ENCODE results near the gene ABCF2. TPM values are rescaled to one million over a fixed set of nuclear protein-coding genes. Genes with fewer than 3 reads are reported as not detected.

Gene ABCF2
- total and polyA plus RNA-seq, 2 of the 13 experiments (the other 11 are each of a cell fraction or from before 2014, with no cell fraction given) = 16.3 to 42.5 TPM

GRCh38 chr7:151251689-151252560 lies 24.9 kb upstream of the ABCF2 start:
- no peak for DNase-seq (ENCODE audit: low spot score)
- Histone ChIP-seq H3K79me2 (ENCODE audit: insufficient read depth, low read length) (no peaks in the 10 kb centered on the region), H3K36me3 (replicated peaks in 1 of 2; ENCODE audit: control insufficient read depth in 1 of 2, insufficient read depth in 2 of 2, low read length in 2 of 2) (no peaks in the 10 kb centered on the region), H3K4me1 (ENCODE audit: insufficient read depth, low read length) (peaks cover 51% of the 10 kb centered on the region), H2AFZ (ENCODE audit: low read length) (no peak overlapping the region), H3K27me3 (ENCODE audit: control insufficient read depth in 1 of 2, insufficient read depth in 2 of 2, low read length in 2 of 2) (peaks cover 20 to 87% of the 10 kb centered on the region in 2 experiments), H3K9me3 (ENCODE audit: low read length) (no peaks in the 10 kb centered on the region), H4K20me1 (ENCODE audit: insufficient read depth, low read length) (no peaks in the 10 kb centered on the region; the same call in 1 of the 2 replicates), H3K4me2 (ENCODE audit: low read depth, low read length) (peak overlapping the region; percentile 74), H3K4me3 (replicated peaks in 1 of 3; ENCODE audit: insufficient read depth in 1 of 3, low read depth in 2 of 3, low read length in 3 of 3) (peak overlapping the region; percentile 34 to 68 (median 49); a peak in 5 of 6 replicates), H3K9ac (ENCODE audit: insufficient read depth, low read depth, low read length) (no peak overlapping the region), H3K27ac (ENCODE audit: extremely low read length, insufficient read depth, low read length) (no peak overlapping the region)
- FAIRE-seq = no peak
- CTCF ChIA-PET (ENCODE audit: low intra/inter-chr PET ratio, low total read pairs) = no interaction called here
- intact Hi-C loops (cut with micrococcal nuclease; ENCODE audit: unreplicated experiment) (loop anchor here (2.0 kb wide), 1 partner anchor 51 kb away; no protein-coding TSS in a partner anchor), in situ Hi-C loops (cut with HindIII; ENCODE audit: extremely low pct_ligation_motif_present, low pct_unique_long_range_greater_than_20kb) (loop anchor here (5.0 kb wide), 1 partner anchor 50 kb away; no protein-coding TSS in a partner anchor)
- WGBS (ENCODE audit: low lambda C conversion rate) = 5% methylated on average over 45 of the region's 79 CpGs
- POLR2A ChIA-PET = interaction anchor here (1.5 kb wide), 1 partner anchor 25 kb away, joined by 4 read pairs; the partner anchor contains the start of gene ABCF2
- BruUV-seq (replicated peaks) = no TSS peak
- peak; percentile 37 for ATAC-seq
- TF ChIP-seq MTF2 (CRISPR knock-in tag; IDR thresholded peaks at IDR 0.05; ENCODE audit: borderline replicate concordance) (0 out of 2 replicates have a peak, but pooled peaks have one; percentile 12), ZNF17 (CRISPR knock-in tag; IDR thresholded peaks at IDR 0.05) (no peak), PBX3 (CRISPR knock-in tag; IDR thresholded peaks at IDR 0.05; ENCODE audit: borderline replicate concordance) (no peak), IRX3 (CRISPR knock-in tag; IDR thresholded peaks at IDR 0.05; ENCODE audit: borderline replicate concordance, low read depth) (no peak), ZNF329 (CRISPR knock-in tag; IDR thresholded peaks at IDR 0.05; ENCODE audit: low read depth) (no peak), ZBTB10 (CRISPR knock-in tag; IDR thresholded peaks at IDR 0.05; ENCODE audit: borderline replicate concordance) (no peak), NR2F6 (IDR thresholded peaks at IDR 0.05) (no peak), NR2F6 (CRISPR knock-in tag; IDR thresholded peaks at IDR 0.05) (peak; percentile 25; the same call in 1 of the 2 replicates), RXRA (CRISPR knock-in tag; IDR thresholded peaks at IDR 0.05) (no peak)
- TF ChIP-seq, protein P1, sequence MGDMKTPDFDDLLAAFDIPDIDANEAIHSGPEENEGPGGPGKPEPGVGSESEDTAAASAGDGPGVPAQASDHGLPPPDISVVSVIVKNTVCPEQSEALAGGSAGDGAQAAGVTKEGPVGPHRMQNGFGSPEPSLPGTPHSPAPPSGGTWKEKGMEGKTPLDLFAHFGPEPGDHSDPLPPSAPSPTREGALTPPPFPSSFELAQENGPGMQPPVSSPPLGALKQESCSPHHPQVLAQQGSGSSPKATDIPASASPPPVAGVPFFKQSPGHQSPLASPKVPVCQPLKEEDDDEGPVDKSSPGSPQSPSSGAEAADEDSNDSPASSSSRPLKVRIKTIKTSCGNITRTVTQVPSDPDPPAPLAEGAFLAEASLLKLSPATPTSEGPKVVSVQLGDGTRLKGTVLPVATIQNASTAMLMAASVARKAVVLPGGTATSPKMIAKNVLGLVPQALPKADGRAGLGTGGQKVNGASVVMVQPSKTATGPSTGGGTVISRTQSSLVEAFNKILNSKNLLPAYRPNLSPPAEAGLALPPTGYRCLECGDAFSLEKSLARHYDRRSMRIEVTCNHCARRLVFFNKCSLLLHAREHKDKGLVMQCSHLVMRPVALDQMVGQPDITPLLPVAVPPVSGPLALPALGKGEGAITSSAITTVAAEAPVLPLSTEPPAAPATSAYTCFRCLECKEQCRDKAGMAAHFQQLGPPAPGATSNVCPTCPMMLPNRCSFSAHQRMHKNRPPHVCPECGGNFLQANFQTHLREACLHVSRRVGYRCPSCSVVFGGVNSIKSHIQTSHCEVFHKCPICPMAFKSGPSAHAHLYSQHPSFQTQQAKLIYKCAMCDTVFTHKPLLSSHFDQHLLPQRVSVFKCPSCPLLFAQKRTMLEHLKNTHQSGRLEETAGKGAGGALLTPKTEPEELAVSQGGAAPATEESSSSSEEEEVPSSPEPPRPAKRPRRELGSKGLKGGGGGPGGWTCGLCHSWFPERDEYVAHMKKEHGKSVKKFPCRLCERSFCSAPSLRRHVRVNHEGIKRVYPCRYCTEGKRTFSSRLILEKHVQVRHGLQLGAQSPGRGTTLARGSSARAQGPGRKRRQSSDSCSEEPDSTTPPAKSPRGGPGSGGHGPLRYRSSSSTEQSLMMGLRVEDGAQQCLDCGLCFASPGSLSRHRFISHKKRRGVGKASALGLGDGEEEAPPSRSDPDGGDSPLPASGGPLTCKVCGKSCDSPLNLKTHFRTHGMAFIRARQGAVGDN (CRISPR knock-in tag; IDR thresholded peaks at IDR 0.05) = peak; percentile 40
- TF ChIP-seq, protein P2, sequence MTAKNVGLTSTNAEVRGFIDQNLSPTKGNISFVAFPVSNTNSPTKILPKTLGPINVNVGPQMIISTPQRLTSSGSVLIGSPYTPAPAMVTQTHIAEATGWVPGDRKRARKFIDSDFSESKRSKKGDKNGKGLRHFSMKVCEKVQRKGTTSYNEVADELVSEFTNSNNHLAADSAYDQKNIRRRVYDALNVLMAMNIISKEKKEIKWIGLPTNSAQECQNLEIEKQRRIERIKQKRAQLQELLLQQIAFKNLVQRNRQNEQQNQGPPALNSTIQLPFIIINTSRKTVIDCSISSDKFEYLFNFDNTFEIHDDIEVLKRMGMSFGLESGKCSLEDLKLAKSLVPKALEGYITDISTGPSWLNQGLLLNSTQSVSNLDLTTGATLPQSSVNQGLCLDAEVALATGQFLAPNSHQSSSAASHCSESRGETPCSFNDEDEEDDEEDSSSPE (CRISPR knock-in tag; IDR thresholded peaks at IDR 0.05) = no peak
- TF ChIP-seq, protein P3, sequence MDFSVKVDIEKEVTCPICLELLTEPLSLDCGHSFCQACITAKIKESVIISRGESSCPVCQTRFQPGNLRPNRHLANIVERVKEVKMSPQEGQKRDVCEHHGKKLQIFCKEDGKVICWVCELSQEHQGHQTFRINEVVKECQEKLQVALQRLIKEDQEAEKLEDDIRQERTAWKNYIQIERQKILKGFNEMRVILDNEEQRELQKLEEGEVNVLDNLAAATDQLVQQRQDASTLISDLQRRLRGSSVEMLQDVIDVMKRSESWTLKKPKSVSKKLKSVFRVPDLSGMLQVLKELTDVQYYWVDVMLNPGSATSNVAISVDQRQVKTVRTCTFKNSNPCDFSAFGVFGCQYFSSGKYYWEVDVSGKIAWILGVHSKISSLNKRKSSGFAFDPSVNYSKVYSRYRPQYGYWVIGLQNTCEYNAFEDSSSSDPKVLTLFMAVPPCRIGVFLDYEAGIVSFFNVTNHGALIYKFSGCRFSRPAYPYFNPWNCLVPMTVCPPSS (IDR thresholded peaks at IDR 0.05) = no peak
